Measurements from ENCODE around the gene TM6SF1.
"Not testable (repeated sequence)": the region's sequence is repeated elsewhere in the genome, so short reads cannot be mapped to it uniquely, and the experiment has no call there.

The TM6SF1 gene

DNA sequence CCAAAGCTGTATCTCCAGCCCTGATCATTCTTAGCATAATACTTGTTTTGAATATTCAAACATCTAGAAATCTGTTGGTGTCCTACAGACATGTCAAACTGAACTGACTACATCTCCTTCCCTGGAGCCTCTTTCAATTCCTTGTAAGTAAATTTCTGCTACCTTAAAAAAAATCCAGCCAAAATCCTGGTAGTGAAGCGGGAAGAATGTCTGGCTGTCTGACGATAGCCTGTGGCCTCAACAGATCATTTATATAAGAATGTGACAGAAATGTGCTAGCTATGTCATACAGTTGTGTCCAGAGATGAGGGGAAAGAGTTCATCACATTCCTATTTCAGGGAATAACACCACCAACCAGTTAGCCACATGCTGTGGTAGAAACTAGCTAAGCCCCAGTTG is 18.6 kb upstream of the TM6SF1 start:
- no peak for DNase-seq (ENCODE audit: low read depth)

DNA sequence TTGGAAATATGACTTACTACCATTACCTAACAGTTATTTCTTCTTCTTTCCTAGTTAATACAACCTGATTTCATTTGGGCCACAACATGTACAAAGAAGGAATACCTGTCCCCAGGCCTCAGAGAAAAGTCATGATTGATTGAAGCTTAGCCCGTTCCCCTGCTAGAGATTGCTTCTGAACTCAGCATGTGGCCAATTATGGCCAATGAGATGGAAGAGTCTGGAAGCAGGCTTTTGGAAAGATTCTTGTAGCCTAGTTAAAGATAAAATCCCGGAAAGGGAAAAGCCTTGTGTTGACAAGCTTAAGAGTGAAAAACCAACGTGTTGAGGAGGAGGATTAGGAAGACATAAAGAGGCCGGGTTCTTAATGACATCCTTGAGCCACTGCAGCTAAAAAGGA is 17.0 kb upstream of the TM6SF1 start:
- DNase-seq (ENCODE audit: low read depth) = no peak

DNA sequence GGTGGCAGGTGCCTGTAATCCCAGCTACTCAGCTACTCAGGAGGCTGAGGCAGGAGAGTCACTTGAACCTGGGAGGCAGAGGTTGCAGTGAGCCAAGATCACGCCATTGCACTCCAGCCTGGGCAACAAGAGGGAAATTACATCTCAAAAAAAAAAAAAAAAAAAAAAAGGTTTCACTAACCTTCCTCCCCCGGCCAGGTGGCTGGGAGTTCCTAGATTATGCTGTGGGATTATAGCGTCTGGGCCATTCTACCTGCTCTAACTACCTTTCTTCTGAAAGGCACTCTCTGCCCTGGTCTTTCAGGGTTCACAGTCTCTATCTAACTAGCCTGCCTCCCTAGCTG is 15.5 kb upstream of the TM6SF1 start:
- DNase-seq (ENCODE audit: low read depth) = not testable (repeated sequence)

DNA sequence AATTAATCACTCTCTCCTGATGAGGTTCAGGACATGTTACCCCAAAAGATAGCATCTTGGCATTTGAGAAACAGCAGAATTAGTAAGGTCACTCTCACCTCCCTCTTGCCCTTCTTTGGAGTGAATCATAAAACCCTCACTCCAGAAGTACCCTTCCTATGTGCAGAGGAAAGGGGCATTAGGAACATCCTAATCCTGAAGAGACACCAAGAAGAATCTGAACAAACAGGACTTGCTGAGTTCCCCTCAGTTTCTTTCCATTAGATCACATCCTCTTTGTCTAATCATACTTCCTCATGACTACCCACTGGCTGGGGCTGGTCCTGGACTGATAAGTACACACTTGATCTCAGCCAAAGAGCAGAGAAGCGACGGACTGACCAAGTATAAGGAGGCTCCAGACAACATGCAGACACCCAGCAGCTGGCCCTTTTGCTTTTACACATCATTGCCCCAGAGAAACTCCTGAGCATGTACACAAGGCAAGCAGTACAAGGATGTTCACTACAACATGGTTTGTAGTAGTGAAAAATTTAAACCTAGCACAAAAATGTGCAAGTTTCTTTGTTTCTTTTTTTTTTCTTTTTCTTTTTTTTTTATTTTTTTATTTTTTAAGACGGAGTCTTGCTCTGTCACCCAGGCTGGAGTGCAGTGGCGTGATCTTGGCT is 15.0 kb upstream of the TM6SF1 start:
- DNase-seq (ENCODE audit: low read depth) = no peak

DNA sequence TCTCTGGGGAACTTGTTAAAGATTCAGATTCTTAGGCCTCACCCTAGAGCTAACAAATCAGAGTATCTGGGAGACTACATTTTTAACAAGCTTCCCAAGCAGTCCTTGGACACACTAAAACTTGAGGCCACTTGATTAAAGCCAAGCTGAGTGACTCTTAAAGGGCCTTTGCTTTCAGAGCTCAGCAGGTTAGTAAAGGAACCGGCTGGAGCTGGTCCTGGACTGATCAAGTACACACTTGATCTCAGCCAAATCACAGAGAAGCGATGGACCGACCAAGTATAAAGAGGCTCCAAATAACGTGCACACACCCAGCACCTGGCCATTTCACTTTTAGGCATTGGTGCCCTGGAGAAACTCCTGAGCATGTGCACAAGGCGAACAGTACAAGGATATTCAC is 12.9 kb upstream of the TM6SF1 start:
- no peak for DNase-seq (ENCODE audit: low read depth)

DNA sequence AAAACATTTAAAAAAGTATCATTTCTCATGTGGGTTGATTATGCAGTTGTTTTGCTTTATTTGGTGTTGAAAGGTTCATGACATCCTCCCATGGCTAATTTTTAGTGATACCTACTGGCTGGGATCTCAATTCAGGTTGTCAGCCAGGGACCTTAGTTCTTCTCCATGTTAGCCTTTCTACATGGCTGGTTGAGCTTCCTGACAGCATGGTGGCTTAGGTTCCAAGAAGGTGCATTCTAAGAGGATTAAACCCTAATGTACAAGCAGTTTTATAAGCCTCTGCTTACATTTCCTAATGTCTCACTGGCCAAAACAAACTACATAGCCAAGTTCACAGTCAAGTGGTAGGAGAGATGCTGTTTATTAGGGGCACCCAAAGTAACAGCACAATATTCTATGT is 9.4 kb upstream of the TM6SF1 start:
- no peak for DNase-seq (ENCODE audit: low read depth)

DNA sequence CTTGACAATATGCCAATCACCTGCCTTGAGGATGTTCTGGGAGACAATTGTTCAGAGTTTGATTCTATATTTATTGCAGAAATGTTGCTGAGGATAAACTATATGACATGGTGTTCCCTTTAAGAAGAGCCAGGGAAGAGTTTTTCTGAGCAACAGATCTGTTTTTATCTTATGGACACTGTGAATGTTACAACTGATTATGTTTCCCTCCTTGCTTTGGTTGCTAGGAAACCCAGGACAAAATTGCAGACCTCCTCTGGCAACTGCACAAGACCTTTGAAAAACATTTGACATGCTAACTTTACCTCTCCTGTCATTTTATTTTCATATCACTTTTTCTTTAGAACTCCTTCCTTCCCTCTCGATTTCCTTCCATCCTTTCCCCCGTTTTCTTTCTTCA is 8.2 kb upstream of the TM6SF1 start:
- no peak for DNase-seq (ENCODE audit: low read depth)

DNA sequence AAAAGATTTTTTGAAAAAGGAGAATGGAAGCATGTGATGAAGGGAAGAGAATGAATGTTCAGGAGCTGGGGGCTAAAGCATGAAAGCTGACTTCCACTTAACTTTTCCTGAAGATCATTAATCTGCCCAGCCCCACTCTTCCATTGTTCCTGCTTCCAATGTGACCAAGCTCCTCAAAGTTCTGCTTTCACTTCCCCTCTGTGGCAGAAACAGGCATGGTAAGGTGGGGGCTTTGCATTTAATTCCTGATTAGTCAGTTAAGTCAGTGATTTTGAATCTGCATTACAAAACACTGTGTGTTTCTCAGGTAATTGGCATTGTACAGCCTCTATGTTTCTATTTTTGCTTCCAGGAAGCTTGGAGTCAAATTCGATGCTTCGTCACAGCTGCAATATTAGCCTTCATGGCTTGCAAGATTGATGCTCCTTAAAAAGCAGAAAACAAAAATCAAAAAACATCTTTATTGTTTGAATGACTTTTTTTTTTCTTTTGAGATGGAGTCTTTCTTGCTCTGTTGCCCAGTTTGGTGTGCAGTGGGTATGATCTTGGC is 7.3 kb upstream of the TM6SF1 start:
- DNase-seq (ENCODE audit: low read depth) = no peak

DNA sequence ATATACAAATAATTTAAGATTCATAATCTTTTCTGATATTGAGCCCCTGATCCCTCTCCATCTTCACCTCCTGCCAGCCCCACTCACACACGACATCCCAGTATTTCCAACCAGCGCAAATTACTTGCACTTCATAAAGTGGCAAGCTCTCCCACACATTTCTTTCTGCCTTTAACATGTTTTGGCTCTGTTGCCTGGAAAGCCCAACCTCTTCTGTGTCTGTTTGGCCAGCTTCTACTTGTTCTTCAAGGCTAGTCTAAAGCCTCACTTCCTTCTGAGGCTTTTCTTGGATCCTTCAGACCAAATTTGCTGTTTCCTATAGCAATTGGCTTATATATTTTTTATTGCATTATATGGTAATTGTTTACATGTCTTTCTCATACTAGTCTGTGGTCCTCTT is 5.1 kb upstream of the TM6SF1 start:
- DNase-seq (ENCODE audit: low read depth) = no peak

DNA sequence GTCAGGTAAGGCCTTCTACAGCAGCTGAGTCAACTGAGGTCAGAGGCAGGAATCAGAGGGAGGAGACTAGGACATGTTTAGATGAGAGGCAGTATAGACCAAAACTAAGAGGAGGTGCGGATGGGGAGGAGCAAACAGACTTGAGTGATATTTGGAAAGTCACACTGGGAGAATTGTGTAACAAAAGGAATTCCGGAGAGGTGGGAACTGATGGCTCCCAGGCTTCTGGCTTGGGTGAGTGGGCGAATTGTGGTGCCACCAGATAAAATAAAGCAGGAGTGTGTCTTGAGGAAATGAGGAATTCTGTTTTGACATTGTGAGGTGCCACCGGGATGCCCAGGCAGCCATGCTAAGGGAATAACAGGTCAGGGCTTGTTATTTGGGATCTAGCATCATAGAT is 3.3 kb upstream of the TM6SF1 start:
- no peak for DNase-seq (ENCODE audit: low read depth)

DNA sequence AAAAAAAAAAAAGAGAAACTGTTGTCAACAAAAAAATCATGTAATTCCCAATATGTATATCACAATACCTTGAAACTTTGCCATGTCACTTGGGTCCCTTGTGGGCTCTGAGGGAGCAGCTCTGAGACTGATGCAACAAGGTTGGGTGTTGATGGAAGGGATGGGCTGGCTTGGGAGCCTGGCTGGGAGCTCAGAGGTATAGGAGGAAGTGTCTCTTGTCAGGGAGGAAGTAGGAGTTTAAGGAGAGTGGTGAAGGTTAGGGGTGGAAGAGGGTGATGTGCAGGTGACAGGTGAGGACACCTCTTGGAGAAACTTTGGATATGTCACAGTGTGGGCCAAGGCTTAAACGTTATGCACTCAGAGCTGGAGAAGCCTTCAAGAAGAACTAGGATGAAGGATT is 2.0 kb upstream of the TM6SF1 start:
- no peak for DNase-seq (ENCODE audit: low read depth)

DNA sequence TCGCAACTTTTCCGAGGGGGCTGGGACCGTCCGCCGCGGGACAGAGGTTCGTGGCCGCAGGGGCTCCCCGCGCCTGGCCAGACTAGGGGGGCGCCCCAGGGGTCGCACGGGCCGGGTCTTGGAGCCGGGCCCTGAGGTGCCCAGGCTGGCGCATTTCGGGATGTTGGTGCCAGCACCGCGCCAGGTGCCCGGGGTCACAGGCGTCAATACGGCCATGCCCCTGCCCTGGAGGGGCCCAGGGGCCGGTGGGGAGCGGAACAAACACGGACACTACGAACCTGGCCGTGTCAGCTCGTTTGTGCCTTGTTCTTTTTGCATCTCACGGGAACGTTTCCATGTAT is 366 bp downstream of the TM6SF1 start:
- no peak for DNase-seq (ENCODE audit: low read depth)

DNA sequence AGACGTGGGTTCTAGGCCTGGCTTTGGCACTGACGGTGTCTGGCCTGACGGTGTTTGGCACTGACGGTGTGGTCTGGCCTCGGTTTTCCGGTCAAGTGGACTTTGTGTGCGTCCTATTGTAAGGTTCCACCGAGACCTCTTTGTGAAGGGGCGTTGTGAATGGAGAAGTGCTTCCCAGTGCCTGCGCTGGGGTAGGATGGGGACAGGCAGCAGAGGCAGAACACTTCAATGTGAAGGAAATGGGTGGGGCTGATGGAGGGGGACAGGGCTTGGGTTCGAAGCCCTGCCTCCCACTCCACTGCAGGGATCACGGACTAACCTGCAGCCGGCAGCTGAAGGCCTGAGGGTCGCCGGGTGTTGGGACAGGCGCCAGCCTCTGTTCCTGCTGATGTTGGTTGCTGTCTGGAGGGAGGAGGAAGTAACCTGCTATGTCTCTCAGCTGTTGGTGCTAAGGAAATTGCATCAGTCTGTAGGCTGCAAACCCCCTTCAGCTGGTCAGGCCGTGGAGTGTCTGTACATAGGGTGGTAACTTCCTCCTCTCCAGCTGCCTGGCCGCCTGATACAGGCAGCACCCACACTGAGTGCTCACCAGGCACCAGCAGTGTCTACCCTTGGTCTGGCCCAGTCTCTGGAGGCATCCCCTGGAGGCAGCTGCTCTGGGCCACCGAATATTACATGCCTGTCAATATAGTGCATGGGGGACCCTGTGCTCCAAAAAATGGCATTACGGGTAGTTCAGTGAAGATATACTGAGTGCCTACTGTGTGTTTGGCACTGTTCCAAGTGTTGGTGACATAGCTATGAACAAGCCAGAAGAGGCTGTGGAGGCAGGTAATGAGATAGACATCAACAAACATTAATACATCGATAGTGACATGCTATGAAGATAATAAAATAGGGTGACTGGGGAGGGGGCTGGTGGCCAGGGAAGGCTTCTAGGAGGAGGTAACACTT is 1.1 kb downstream of the TM6SF1 start:
- DNase-seq (ENCODE audit: low read depth) = peak; percentile 9

DNA sequence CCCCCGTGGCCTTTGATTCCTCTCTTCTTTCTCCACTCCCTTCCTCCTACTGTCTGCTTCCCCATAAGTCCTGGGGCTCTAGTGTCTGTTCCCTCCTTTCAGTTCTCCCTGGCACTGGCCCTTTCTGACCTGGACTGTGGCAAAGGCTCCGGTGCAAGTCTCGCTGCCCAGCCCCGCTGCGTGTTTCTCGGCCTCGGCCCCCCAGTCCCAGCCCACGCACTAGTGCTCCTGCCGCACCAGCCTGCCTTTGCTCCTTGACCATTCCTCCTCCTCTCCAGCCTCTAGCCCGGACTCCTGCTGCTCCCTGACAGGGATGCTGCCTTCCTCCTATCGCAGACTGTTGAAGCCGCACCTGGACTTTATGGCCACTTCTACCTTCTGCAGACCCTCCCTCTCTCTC is 2.1 kb downstream of the TM6SF1 start:
- DNase-seq (ENCODE audit: low read depth) = no peak

DNA sequence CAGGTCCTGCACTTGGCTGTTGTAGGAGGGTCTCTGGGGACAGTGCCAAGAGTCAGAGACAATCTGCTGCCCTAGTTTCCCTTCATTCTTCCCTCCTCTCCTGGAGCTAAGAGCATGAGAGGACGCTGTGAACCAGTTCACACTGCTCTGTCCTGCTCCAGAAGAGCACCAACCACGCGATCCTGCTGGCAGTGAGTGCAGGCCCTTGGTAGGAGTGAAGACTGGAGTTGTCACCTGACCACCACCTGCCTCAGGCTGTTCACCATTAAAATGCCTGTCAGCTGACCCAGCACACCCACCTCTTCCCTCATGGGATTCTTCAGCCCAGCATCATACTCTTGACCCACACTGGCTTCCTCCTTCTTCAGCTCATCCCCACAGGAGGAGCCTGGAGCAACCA is 2.9 kb downstream of the TM6SF1 start:
- DNase-seq (ENCODE audit: low read depth) = no peak

DNA sequence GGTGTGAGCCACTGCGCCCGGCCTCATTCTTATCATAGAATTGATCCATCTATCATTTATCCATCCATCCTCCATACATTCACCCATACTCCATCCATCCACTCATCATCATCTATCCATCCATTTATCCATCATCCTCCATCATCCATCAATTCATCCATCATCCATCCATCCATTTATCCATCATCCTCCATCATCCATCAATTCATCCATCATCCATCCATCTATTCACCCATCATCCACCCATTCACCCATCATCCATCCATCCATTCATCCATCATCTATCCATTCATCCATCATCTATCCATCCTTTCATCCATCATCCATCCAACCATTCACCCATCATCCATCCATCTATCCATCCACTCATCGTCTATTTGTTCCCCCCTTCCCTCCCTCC is 3.7 kb downstream of the TM6SF1 start:
- DNase-seq (ENCODE audit: low read depth) = no peak

DNA sequence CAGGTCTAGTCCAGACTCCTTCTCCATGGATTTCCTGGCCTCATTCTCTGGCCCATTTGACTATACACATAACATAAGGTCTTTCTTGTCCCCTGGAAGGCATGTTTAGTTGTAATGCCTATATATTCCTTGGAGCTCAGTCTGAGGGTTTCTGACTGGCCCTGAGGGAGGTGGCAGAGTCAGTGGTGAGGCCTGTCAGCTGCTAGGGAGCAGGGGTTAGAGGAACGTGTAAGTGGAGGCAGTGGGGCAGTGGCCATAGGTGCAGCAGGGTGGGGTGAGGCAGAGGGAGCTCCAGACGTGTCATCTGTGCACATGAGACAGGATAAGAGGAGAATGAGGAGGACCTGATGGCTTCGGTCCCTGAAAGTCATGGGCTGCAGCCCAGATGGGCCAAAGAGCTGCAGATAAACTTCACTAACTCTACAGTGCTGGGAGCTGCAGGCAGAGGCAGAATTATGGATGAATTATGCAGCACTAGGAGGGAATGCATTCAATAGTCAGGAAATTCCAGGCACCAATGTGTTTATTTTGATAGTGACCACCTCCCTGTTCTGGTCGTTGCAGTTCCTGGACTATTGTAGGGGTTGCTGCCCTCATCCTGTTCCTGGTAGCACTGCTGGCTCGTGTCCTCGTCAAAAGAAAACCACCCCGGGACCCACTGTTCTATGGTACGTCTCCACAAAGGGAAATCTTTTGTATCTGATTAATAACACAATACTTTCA is 4.9 kb downstream of the TM6SF1 start:
- peak; percentile 59 for DNase-seq (ENCODE audit: low read depth)

DNA sequence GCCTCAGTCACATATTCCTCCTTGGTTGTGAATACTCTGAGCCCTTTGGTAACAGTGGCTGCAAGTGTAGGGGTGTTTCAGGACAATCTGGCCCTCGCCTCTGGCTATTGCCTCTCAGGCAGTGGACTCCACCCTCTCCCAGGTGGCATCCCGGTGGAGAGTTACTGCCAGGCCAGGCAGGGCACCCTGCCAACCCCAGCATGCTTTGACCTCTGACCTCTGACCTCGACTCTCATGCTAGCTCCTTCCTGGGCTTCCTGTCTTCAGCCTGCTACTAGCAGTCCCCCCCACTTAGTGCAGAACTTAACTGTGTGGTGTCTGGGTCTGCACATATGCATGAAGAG is 5.5 kb downstream of the TM6SF1 start:
- no peak for DNase-seq (ENCODE audit: low read depth)

DNA sequence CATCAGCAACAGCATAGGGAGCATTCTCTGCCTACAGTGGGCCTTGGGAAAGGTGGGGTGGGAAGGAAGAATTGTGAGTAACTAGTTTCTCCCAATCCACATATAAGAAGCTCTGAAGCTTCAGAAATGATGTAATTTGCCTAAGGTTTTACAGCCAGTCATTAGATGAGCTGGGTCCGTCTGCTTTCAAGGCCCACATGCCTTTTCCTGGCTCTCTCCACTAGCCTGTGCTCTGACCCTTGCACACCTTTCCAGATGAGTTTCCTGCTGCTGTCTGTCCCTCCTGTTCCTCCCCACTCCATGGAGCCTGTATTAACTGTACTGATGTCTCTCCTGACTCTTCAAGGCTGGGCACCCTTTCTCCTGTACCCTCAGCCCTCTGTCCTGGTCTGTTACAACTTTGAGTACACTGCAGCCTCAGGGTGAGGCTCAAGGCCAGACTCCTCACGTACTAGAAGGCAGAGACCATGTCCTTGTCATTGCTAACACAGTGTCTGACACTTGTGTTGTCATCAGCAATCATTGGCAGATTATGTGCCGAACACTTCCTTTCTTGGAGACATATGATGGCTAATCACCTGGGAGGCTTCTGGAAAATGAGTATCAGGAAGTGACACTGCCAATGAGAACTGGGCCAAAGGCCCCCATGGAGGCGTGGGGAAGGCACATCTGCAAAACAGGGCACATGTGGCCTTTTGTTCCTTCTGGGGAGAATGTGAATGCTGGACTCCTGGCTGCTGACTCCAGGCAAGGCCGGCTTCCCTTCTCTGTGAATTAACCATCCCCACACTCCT is 6.6 kb downstream of the TM6SF1 start:
- no peak for DNase-seq (ENCODE audit: low read depth)

DNA sequence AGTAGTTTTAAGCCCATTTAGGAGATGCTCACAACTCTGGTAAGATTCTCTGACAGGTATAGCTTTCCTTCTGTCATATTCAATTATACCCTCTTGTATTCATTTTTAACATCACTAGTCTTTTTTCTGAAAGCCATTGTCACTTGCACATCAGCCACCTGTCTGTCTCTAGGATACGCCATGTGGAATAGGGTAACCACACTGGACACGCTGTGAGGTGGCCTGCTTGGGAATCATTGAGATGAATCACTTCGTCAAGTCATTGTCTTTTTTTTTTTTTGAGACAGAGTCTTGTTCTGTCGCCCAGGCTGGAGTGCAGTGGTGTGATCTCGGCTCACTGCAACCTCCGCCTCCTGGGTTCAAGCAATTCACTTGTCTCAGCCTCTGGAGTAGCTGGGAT is 7.4 kb downstream of the TM6SF1 start:
- DNase-seq (ENCODE audit: low read depth) = no peak

DNA sequence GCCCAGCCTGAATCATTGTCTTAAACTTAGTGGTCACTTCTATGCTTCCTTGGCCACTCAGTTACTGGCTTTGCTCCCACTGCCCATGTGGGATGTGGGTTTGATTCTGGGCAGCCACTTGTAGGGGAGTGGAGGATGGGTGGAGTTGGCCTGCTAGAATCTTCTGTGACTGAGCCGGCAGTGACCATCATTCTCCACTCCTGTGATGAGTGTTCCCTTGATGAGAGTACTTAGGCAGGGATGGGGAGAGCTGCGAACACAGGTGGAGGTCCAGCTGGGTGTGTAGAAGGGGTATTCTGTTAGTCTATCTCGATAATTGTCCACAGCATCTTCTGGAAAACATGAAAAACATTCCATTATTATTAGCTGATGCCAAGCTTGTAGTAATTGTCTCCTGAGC is 8.0 kb downstream of the TM6SF1 start:
- no peak for DNase-seq (ENCODE audit: low read depth)

All from fibroblast of the conjunctiva (primary cell).